DND-41 (cell line): ENCODE data around the gene RPL5.

Source experiments
- CTCF ChIP-seq: IDR thresholded peaks from 2 replicates; pipeline ENCODE4 v1.5.1; 2012; ENCODE audit warnings: borderline replicate concordance, low read length, moderate library complexity, mild to moderate bottlenecking; ENCODE audit not compliant: poor library complexity, severe bottlenecking; ENCODE audit errors: extremely low read depth
- EZH2 ChIP-seq: IDR thresholded peaks from 3 replicates; pipeline ENCODE4 v1.6.1; 2012; ENCODE audit warnings: borderline replicate concordance, low read depth, mild to moderate bottlenecking, moderate library complexity, low read length, inconsistent platforms; ENCODE audit not compliant: severe bottlenecking

- TF ChIP-seq CTCF, result no peak
- no peak for TF ChIP-seq EZH2
These were observed 47.6 kb downstream of the RPL5 start for GRCh38 chr1:92879316-92879968.
